Fibroblast of the aortic adventitia (primary cell): ENCODE measurements around the gene PCYT1A. TPM values are rescaled to one million over a fixed set of nuclear protein-coding genes. Genes with fewer than 3 reads are reported as not detected.

Experiments
- DNase-seq: peaks from one replicate; pipeline ENCODE4 v3.0.0-alpha.2; 2010; ENCODE audit warnings: low read depth
- H3K4me3 ChIP-seq: 2 replicates; pipeline ENCODE4 v1.5.1; 2011; ENCODE audit warnings: low read depth, mild to moderate bottlenecking, control low read depth, low read length, moderate library complexity
- CTCF ChIP-seq: IDR thresholded peaks from 2 replicates; pipeline ENCODE4 v1.5.1; 2011; ENCODE audit warnings: mild to moderate bottlenecking, low read length, control low read depth, inconsistent platforms; ENCODE audit not compliant: insufficient read depth
- total RNA-seq: library from RNA; depleted of rRNA; stranded (reverse); fragments of >200 nt; gene quantifications from 2 replicates; pipeline ENCODE4 v1.2.3, GENCODE V29; 2012; ENCODE audit warnings: low replicate concordance

The PCYT1A gene
- total RNA-seq, 1 donor, result 80.8 TPM

GRCh38 chr3:196238612-196239560 is 48.6 kb downstream of the PCYT1A start:
- DNase-seq, result no peak
- no peak for TF ChIP-seq CTCF
- no peak overlapping the region for H3K4me3 ChIP-seq

GRCh38 chr3:196237203-196237602 is 50.3 kb downstream of the PCYT1A start:
- no peak overlapping the region for H3K4me3 ChIP-seq
- no peak for TF ChIP-seq CTCF
- DNase-seq, result no peak

GRCh38 chr3:196236223-196236622 is 51.3 kb downstream of the PCYT1A start:
- H3K4me3 ChIP-seq, result no peak overlapping the region
- DNase-seq, result peak; percentile 30
- no peak for TF ChIP-seq CTCF

GRCh38 chr3:196235452-196236122 is 51.9 kb downstream of the PCYT1A start:
- H3K4me3 ChIP-seq, result no peak overlapping the region
- DNase-seq, result peak; percentile 27
- no peak for TF ChIP-seq CTCF

GRCh38 chr3:196232882-196233251 is 54.7 kb downstream of the PCYT1A start:
- no peak for TF ChIP-seq CTCF
- DNase-seq, result no peak
- no peak overlapping the region for H3K4me3 ChIP-seq

GRCh38 chr3:196232154-196232881 is 55.2 kb downstream of the PCYT1A start:
- no peak for DNase-seq
- no peak for TF ChIP-seq CTCF
- no peak overlapping the region for H3K4me3 ChIP-seq
